ENCODE results near the gene CCDC190. TPM values are rescaled to one million over a fixed set of nuclear protein-coding genes. Genes with fewer than 3 reads are reported as not detected.

Gene CCDC190, protein sequence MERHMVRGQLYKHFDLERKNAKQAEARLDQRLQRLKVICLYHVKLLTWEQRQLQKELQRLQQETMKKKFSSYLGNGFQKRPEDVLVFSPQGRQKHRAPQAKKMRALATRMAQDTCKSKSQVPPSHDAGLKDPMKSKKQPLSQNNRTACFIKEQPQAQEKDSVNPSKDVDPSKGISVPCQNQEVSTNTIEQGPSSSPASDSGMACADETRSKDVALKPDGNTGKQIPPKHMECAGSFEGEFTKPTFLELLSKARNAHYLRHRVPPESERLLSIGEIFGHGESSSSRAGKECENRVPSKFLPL
- total RNA-seq (2014; rRNA removed; shearing (Covaris generic)) = not detected in 2 replicates

DNA sequence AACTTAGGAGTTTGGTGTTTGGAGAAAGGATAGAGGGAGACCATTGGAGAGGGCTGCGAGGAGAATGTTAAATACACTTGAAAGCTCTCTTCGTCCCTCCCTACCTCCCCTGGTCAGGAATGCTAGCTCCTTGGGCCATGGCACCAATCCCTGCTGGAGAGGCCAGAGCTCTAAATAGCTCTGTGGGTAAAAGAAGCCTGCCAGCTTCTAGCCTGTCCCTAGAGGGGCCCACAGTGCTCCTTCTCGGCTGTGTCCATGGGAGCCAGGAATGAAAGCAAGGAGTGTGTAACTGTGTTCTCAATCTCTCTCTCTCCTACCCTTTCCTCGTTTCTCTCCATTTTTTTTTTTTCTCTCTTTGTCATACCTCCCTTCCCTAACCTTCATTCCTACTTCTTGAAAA is at the start of gene CCDC190:
CCDC190 (minus strand) TSS at position 75 of the 400 bp plus-strand sequence. CDS start 1,529 bp downstream, outside the sequence.
- H3K27ac ChIP-seq = no peak within 1 kb of the TSS
- no peak for DNase-seq
- H3K4me3 ChIP-seq = no peak within 1 kb of the TSS
- peaks cover 20% of the 10 kb centered on the region for H3K4me1 ChIP-seq
- no peaks in the 10 kb centered on the region for H3K36me3 ChIP-seq
- H3K9me3 ChIP-seq (replicated peaks) = no peaks in the 10 kb centered on the region; the same call in 1 of the 2 replicates
- H3K27me3 ChIP-seq = no peaks in the 10 kb centered on the region

DNA sequence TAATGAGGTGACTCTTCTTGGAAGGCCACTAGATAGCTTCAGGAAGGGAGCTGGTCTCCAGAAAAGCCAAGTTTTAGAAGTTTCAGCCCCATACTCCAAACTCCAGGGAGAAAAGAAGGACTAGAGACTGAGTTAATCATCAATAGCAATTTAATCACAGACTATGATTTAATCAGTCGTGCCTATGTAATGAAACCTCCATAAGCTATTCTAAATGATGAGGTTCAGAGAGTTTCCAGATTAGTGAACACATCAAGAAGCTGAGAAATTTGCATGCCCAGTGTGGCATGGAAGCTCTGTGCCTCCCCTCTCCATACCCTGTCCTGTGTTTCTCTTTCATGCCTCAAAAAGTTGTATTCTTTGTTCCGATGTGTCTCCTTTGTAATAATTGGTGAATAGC is 49.2 kb upstream of the CCDC190 start:
- no peak overlapping the region for H3K27ac ChIP-seq
- no peaks in the 10 kb centered on the region for H3K36me3 ChIP-seq
- DNase-seq = no peak
- no peaks in the 10 kb centered on the region for H3K4me1 ChIP-seq
- H3K9me3 ChIP-seq (replicated peaks) = peaks cover 4% of the 10 kb centered on the region
- H3K4me3 ChIP-seq = no peak overlapping the region
- H3K27me3 ChIP-seq = no peaks in the 10 kb centered on the region

DNA sequence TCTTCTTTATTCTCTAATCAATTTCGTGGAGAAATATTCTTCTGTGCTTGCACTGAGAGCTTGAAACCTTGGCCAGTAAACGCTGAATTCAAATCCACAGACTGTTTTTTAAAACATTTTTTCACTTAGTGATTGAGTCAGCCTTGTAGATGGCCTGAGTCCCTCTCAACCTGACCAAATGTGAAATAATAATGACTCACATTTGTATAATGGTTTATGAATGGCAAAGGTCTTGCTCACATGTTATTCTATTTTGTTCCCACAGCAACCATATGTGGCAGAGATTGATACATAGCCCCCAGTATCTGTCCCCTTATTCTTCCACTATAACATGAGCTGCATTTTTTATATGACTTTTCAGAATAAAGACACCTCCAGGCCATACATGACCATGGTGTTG is 47.8 kb upstream of the CCDC190 start:
- H3K9me3 ChIP-seq (replicated peaks) = peaks cover 4% of the 10 kb centered on the region
- 0 out of 2 replicates have a peak, but pooled peaks cover 3% of the 10 kb centered on the region for H3K27me3 ChIP-seq
- H3K27ac ChIP-seq = no peak overlapping the region
- no peaks in the 10 kb centered on the region for H3K4me1 ChIP-seq
- DNase-seq = no peak
- H3K36me3 ChIP-seq = no peaks in the 10 kb centered on the region
- no peak overlapping the region for H3K4me3 ChIP-seq

DNA sequence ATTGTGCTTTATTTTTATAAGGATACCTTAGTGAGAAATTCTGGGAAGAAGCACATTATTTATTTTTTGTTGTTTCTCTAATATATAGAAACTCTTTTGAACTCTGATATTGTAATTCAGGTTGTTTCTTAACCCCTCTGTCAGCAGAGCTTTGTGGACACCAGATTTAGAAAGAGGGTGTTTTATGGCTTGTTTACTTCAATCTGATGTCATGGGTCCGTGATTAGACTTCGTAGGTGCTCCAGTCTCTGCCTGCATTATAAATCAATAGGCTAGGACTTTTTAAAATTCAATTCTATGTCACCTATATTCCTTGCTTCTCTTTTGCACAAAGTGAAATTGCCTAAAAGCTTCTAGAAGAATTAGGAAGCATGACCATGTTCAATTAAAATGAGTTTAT is 47.3 kb upstream of the CCDC190 start:
- DNase-seq = no peak
- no peaks in the 10 kb centered on the region for H3K36me3 ChIP-seq
- H3K4me1 ChIP-seq = no peaks in the 10 kb centered on the region
- 0 out of 2 replicates have a peak, but pooled peaks cover 5% of the 10 kb centered on the region for H3K27me3 ChIP-seq
- H3K4me3 ChIP-seq = no peak overlapping the region
- H3K9me3 ChIP-seq (replicated peaks) = peaks cover 4% of the 10 kb centered on the region
- no peak overlapping the region for H3K27ac ChIP-seq

DNA sequence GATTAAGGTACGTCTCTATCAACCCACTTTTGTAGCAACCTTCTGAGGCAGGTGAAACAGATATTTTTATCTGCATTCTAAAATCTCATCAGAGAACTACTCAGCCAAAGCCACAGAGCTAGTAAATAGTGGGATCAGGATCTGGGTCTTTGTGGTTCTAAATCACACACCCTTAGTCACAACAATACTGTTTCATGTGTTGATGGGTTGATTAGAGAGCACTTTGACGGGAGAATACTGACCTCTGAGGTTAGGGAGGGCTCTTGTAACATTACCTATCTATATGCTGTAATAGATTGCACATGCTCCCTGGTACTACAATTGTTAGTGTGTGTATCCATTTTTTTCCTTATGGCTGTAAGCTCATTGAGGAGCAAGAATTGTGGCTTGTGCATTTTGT is 45.5 kb upstream of the CCDC190 start:
- no peak overlapping the region for H3K27ac ChIP-seq
- no peak for DNase-seq
- H3K4me1 ChIP-seq = no peaks in the 10 kb centered on the region
- no peak overlapping the region for H3K4me3 ChIP-seq
- H3K27me3 ChIP-seq = peaks cover 5% of the 10 kb centered on the region; the same call in 1 of the 2 replicates
- H3K9me3 ChIP-seq (replicated peaks) = no peaks in the 10 kb centered on the region
- H3K36me3 ChIP-seq = no peaks in the 10 kb centered on the region

DNA sequence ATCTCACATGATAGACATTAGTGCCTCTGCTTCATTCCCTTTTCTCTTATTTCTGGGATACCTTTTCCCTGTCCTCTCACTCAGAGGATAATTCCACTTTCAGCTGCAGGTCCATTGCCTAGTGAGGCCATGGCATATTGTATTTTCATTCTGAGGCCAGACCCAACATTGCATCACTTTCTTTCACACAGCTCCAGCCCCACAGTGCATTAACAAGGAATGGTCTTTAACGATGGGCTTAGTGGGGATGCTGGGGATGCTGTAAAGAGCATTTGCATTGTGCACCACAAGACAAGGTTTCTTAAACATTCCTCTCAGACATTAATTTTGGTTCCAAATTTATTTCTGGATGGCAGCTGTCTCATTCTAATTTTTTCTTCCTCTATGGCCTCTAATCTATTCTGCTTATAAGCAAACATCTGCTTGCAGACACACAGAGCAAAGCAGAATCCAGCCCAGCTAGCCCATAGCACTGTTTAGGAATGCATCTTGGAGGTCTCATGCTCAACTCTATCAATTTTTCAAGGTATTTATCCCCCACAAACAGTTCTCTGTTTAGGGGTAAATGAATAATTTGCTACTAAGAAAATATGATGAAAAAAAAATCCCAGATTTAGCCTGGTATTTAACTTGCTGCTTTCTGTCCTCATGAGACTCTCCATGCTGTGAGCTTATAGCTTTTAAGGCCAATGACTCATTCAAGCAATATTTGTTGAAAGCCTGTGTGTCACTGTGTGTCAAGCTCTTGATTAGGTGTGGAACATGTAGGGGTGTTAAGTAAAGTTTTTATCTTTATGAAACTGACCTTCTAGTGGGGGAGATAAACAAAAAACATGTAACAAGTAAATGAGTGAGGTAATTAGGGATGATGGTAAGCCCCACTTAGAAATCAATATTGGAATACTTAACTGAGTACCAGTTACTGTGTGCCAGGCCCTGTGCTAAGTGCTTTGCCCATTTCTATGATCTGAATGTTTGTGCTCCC is 44.5 kb upstream of the CCDC190 start:
- no peak for DNase-seq
- no peak overlapping the region for H3K4me3 ChIP-seq
- H3K36me3 ChIP-seq = no peaks in the 10 kb centered on the region
- H3K9me3 ChIP-seq (replicated peaks) = no peaks in the 10 kb centered on the region
- H3K27me3 ChIP-seq = peaks cover 5% of the 10 kb centered on the region; the same call in 1 of the 2 replicates
- no peak overlapping the region for H3K27ac ChIP-seq
- H3K4me1 ChIP-seq = no peaks in the 10 kb centered on the region

DNA sequence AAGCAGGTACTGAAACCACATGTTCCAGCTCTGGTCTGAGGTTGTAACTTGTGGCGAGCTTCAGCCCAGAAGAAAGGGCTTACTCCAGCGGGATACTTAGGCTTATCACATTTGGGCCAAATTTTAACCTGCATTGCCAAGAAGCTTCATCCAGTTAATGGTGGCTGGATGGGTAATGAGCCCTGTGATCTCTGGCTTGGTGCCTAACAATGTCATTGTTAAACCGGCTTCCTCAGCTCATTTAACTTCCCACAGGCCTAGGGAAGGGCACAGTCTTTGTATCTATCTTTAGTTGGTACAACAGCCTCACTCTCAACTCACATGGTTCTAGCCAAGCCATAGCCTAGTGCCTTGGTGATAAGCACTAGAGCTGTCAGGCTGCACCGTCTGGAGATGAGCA is 43.6 kb upstream of the CCDC190 start:
- H3K27me3 ChIP-seq = peaks cover 5% of the 10 kb centered on the region; the same call in 1 of the 2 replicates
- no peaks in the 10 kb centered on the region for H3K9me3 ChIP-seq (replicated peaks)
- no peaks in the 10 kb centered on the region for H3K4me1 ChIP-seq
- H3K36me3 ChIP-seq = no peaks in the 10 kb centered on the region
- no peak overlapping the region for H3K4me3 ChIP-seq
- DNase-seq = no peak
- no peak overlapping the region for H3K27ac ChIP-seq

DNA sequence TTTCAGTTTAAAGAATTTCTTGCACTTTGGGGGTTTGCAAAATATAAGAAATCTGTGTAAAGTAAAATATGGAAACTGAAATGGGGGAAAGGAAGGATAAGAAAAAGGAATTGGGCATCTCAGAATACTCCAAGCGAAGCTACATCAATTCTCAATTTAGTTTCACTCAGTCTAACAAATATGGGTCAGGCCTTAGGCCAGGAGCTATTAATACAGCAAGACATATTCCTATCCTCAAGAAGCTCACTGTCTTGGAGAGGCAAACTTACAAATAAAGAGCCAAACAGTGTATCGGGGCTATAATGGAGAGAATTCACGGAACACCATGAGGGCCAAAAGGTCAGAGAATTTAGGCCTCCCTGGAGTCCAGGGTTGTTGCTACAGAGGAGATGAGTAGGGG is 43.0 kb upstream of the CCDC190 start:
- Histone ChIP-seq H3K27ac (no peak overlapping the region), H3K36me3 (no peaks in the 10 kb centered on the region), H3K4me3 (no peak overlapping the region), H3K9me3 (replicated peaks) (no peaks in the 10 kb centered on the region), H3K27me3 (peaks cover 5% of the 10 kb centered on the region; the same call in 1 of the 2 replicates), H3K4me1 (no peaks in the 10 kb centered on the region)
- no peak for DNase-seq

DNA sequence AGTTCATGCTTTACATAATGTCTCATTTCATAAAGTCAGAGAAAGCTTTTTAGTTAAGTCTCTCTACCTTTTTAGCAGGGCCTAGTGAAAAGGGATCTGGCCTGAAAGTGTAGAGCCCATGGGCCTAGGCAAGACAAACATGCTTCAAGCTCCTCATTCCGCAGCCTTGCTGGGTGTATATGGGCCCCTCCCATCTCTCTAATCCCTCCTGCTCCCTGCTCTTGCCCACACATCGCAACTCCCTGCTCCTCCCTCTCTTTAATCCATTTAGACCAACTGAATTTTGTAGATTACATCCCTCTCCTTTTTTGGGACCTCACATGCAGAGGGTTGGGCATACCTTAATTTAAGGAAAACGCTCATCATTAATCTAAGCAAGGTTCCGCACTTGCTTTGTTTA is 42.3 kb upstream of the CCDC190 start:
- H3K27ac ChIP-seq = no peak overlapping the region
- H3K9me3 ChIP-seq (replicated peaks) = no peaks in the 10 kb centered on the region
- peaks cover 5% of the 10 kb centered on the region; the same call in 1 of the 2 replicates for H3K27me3 ChIP-seq
- DNase-seq = no peak
- no peak overlapping the region for H3K4me3 ChIP-seq
- no peaks in the 10 kb centered on the region for H3K36me3 ChIP-seq
- no peaks in the 10 kb centered on the region for H3K4me1 ChIP-seq

DNA sequence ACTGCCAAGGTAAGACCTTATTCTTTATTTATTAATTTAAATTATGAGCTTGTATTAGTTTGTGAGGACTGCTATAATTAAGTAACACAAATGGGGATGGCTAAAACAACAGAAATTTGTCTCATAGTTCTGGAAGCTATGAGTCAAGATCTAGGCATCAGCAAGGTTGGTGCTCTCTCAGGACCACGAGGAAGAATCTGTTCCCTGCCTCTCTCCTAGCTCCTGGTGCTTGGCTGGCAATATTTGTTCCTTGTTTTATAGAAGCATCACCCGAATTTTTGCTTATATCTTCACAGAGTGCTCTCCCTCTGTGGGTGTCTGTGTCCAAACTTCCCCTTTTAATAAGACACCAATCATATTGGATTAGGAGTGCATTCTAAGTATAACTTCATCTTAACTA is 41.4 kb upstream of the CCDC190 start:
- peaks cover 5% of the 10 kb centered on the region; the same call in 1 of the 2 replicates for H3K27me3 ChIP-seq
- no peak overlapping the region for H3K4me3 ChIP-seq
- no peaks in the 10 kb centered on the region for H3K36me3 ChIP-seq
- H3K4me1 ChIP-seq = no peaks in the 10 kb centered on the region
- no peak overlapping the region for H3K27ac ChIP-seq
- H3K9me3 ChIP-seq (replicated peaks) = no peaks in the 10 kb centered on the region
- DNase-seq = no peak

DNA sequence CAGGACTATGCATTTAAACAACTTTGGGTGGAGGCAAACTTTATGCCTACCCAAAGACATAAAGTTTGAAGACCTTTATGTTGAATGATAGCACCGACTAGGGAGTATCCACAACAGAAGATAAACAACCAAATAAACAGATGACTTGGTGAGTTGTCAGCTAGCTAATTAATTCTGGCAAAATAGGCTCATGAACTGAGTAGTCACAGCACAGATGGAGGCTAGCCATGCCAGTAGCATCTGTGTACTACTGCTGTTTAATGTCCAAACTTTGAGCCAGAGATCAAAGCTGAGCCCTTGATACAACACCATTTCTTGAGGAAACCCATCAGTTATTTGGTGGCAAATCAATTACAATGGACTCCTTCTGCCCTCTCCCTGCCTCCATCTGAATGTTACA is 40.3 kb upstream of the CCDC190 start:
- H3K4me3 ChIP-seq = no peak overlapping the region
- DNase-seq = no peak
- H3K27ac ChIP-seq = no peak overlapping the region
- no peaks in the 10 kb centered on the region for H3K4me1 ChIP-seq
- peaks cover 5% of the 10 kb centered on the region; the same call in 1 of the 2 replicates for H3K27me3 ChIP-seq
- H3K36me3 ChIP-seq = no peaks in the 10 kb centered on the region
- no peaks in the 10 kb centered on the region for H3K9me3 ChIP-seq (replicated peaks)

DNA sequence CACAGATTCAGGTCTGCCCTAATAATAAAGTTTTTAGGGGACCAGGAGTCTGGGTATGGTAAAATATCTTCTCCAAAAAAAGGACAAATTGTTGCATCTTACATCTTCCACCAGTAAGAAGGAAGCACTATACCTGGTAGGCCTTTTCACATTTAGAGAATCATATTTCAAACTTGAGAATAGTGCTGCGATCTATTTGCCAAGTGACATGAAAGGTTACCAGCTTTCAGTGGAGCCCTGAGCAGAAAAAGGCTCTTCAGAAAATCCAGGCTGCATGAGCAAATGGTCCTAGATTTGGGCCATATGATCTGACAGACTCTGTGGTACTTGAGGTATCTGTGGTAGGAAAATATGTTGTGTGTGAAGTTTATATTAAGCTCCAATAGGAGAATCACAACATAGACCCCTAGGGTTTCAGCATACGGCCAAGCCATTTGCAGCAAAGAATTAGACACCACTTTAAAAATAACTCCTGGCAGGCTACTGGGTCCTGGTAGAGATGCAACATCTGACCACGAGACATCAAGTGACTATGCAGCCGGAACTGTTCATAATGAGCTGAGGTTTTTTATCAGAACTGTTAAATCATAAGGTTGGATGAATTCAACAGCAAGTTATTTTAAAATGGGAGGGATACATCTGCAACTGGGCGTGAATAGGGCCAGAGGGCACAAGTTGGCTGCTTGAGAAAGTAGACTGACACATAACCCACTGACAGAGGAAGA is 38.6 kb upstream of the CCDC190 start:
- Histone ChIP-seq H3K4me3 (no peak overlapping the region), H3K36me3 (no peaks in the 10 kb centered on the region), H3K27me3 (peaks cover 5% of the 10 kb centered on the region; the same call in 1 of the 2 replicates), H3K27ac (no peak overlapping the region), H3K4me1 (no peaks in the 10 kb centered on the region), H3K9me3 (replicated peaks) (no peaks in the 10 kb centered on the region)
- DNase-seq = no peak

DNA sequence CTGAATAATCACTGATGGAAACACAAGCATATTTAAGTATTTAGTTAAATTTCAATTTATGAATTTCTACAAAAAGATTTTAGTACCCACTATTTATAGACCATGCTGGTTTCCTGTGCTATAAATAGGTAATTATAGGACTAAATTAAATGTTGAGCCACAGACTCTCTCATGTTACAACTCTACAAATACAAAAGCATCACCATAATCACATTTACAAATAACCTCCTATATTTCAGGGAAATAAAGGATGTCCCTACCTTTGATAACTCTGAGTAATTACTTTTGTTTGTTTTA is 32.6 kb upstream of the CCDC190 start:
- Histone ChIP-seq H3K4me3 (no peak overlapping the region), H3K4me1 (no peaks in the 10 kb centered on the region), H3K9me3 (replicated peaks) (no peaks in the 10 kb centered on the region), H3K27ac (no peak overlapping the region), H3K27me3 (no peaks in the 10 kb centered on the region), H3K36me3 (no peaks in the 10 kb centered on the region)
- DNase-seq = no peak

DNA sequence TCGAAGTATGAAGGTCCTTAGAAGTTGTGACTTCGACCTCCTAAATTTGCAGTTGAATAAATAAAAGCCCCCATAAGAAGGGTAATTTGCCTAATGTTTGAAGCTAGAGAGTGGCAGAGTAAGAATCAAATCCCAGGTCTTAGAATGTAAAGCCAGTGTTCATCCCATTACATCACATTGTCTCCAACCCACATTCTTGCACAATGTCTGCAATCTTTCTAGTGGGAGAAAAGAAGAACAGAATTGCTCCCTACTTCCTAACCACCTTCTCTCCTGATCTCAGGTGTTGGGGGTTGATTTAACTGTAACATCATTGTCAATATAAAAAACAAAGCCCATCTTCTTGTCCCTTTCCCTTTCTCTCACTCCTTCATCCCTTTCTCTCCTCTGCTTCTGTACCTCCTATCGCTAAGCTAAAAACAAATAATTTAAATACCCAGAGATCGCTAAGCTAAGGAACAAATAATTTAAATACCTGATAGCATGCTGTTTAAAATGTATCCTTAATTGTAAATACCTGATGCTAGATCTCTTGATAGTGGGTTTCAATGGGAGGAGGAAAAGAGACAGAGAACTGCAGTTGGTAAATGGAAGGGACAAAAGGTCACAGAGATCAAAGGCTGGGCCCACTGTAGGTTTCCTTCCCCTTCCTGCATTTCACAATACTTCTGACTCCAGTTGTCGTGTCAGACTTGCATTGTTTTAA is 32.1 kb upstream of the CCDC190 start:
- no peak for DNase-seq
- H3K27ac ChIP-seq = no peak overlapping the region
- no peaks in the 10 kb centered on the region for H3K27me3 ChIP-seq
- H3K9me3 ChIP-seq (replicated peaks) = no peaks in the 10 kb centered on the region
- H3K36me3 ChIP-seq = no peaks in the 10 kb centered on the region
- no peaks in the 10 kb centered on the region for H3K4me1 ChIP-seq
- no peak overlapping the region for H3K4me3 ChIP-seq
